Measurements from ENCODE around the gene SKI.

Gene SKI

DNA sequence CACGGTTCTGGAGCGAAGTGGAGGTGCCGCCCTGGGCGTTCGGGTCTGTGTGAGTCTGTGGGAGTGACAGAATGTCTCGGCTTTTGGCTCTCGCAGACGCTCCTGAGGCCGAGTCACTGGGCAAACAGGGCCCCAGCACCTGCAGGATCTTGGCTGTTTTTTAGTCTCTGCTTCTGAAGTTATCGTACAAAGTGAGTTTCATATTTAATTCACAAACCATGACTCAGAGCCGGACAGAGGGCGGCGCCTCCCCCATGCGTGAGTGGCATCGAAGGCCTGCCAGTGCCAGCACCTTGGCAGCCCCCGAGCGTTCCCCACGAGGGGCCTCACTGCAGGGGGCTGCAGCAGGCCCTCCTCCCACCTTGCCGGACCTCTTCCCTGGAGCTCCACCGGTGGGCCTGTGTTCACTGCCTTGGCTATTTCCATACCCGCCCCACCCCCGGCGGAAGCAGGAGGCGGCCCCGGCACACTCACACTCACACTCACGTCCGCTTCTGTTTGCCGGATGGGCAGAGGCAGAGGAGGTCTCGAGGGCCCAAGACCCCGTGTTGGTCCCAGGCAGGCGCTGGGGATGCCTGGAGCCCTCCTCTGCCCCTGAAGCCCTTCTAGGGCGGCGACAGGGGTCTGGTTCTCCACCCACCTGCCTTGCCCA, 106.9 kb downstream of the SKI start:
- no peaks in the 10 kb centered on the region for H3K4me1 ChIP-seq (ENCODE audit: low read length)
- H4K20me1 ChIP-seq (ENCODE audit: insufficient read depth, low read length), result no peaks in the 10 kb centered on the region
- H3K4me2 ChIP-seq (ENCODE audit: low read depth, low read length), result peak overlapping the region; percentile 68; the same call in 1 of the 2 replicates
- no peaks in the 10 kb centered on the region for H3K9me2 ChIP-seq (replicated peaks; ENCODE audit: insufficient read depth, low read length)
- H3K79me2 ChIP-seq (ENCODE audit: low read length), result no peaks in the 10 kb centered on the region
- no peaks in the 10 kb centered on the region for H3K9me3 ChIP-seq (replicated peaks; ENCODE audit: insufficient read depth, low read length)
- H3K4me3 ChIP-seq (ENCODE audit: low read length), result peak overlapping the region; percentile 24; the same call in 1 of the 2 replicates
- no peak overlapping the region for H3K9ac ChIP-seq (ENCODE audit: low read length)
- H2AFZ ChIP-seq (ENCODE audit: low read length), result 0 out of 2 replicates have a peak overlapping the region, but pooled peaks have one; percentile 42
- TF ChIP-seq EZH2phosphoT487 (IDR thresholded peaks at IDR 0.05; ENCODE audit: low read length) (no peak), EZH2 (optimal IDR thresholded peaks at IDR 0.05; ENCODE audit: low read depth, low read length) (no peak)
- TF ChIP-seq, protein P1, sequence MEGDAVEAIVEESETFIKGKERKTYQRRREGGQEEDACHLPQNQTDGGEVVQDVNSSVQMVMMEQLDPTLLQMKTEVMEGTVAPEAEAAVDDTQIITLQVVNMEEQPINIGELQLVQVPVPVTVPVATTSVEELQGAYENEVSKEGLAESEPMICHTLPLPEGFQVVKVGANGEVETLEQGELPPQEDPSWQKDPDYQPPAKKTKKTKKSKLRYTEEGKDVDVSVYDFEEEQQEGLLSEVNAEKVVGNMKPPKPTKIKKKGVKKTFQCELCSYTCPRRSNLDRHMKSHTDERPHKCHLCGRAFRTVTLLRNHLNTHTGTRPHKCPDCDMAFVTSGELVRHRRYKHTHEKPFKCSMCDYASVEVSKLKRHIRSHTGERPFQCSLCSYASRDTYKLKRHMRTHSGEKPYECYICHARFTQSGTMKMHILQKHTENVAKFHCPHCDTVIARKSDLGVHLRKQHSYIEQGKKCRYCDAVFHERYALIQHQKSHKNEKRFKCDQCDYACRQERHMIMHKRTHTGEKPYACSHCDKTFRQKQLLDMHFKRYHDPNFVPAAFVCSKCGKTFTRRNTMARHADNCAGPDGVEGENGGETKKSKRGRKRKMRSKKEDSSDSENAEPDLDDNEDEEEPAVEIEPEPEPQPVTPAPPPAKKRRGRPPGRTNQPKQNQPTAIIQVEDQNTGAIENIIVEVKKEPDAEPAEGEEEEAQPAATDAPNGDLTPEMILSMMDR (IDR thresholded peaks at IDR 0.05; ENCODE audit: low read length), result no peak
- peaks cover 5% of the 10 kb centered on the region for H3F3A ChIP-seq (ENCODE audit: insufficient read depth, low read length)
- no peaks in the 10 kb centered on the region for H3K36me3 ChIP-seq (replicated peaks; ENCODE audit: insufficient read depth, low read length)
- DNase-seq, result peak; percentile 23
- H3K27me3 ChIP-seq (replicated peaks; ENCODE audit: insufficient read depth, low read length), result peaks cover 97% of the 10 kb centered on the region
- no peak overlapping the region for H3K27ac ChIP-seq (ENCODE audit: low read length)

DNA sequence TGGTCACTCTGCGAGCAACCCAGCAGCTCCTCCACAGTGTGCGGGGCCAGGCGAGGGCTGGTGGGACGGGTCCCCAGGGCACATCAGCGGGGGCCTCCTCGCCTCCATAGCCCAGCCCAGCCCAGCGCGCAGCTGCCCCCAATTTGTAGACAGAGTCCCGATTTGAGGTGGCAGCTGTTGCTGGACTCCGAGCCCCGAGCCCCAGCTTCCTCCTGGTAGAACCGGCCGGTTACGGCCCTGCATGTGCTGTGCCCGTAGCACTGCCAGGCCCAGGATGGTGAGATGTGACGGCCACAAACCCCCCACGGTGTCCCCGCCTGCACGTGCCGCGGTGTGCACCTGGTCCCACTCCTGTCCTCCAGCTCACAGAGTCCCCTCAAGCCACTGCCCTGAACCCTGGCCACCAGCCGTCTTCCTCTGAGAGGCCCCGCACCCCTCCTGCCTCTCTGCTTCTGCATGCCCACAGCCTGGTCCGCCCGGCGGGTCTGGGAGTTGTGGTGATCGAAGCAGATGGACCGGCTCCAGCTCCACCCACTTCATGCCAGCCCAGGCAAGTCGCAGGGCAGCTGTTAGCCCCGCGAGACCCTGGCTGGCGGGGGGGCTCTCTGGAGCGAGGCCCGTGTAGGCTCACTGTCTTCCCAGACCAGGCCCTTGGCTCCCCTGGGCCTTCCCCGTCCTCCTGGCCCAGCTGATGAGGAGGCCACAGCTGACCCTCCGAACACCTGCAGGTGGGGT, 107.8 kb downstream of the SKI start:
- Histone ChIP-seq H4K20me1 (ENCODE audit: insufficient read depth, low read length) (no peaks in the 10 kb centered on the region), H3K36me3 (replicated peaks; ENCODE audit: insufficient read depth, low read length) (no peaks in the 10 kb centered on the region), H3K9me3 (replicated peaks; ENCODE audit: insufficient read depth, low read length) (no peaks in the 10 kb centered on the region), H3K4me1 (ENCODE audit: low read length) (no peaks in the 10 kb centered on the region), H2AFZ (ENCODE audit: low read length) (no peak overlapping the region), H3K9ac (ENCODE audit: low read length) (no peak overlapping the region), H3K4me3 (ENCODE audit: low read length) (no peak overlapping the region), H3F3A (ENCODE audit: insufficient read depth, low read length) (peaks cover 5% of the 10 kb centered on the region), H3K9me2 (replicated peaks; ENCODE audit: insufficient read depth, low read length) (no peaks in the 10 kb centered on the region), H3K4me2 (ENCODE audit: low read depth, low read length) (no peak overlapping the region; the same call in 1 of the 2 replicates), H3K27ac (ENCODE audit: low read length) (no peak overlapping the region), H3K27me3 (replicated peaks; ENCODE audit: insufficient read depth, low read length) (peaks cover 97% of the 10 kb centered on the region), H3K79me2 (ENCODE audit: low read length) (no peaks in the 10 kb centered on the region)
- TF ChIP-seq EZH2 (optimal IDR thresholded peaks at IDR 0.05; ENCODE audit: low read depth, low read length), result no peak
- TF ChIP-seq EZH2phosphoT487 (IDR thresholded peaks at IDR 0.05; ENCODE audit: low read length), result no peak
- TF ChIP-seq, protein P1 (IDR thresholded peaks at IDR 0.05; ENCODE audit: low read length), result no peak
- DNase-seq, result no peak

DNA sequence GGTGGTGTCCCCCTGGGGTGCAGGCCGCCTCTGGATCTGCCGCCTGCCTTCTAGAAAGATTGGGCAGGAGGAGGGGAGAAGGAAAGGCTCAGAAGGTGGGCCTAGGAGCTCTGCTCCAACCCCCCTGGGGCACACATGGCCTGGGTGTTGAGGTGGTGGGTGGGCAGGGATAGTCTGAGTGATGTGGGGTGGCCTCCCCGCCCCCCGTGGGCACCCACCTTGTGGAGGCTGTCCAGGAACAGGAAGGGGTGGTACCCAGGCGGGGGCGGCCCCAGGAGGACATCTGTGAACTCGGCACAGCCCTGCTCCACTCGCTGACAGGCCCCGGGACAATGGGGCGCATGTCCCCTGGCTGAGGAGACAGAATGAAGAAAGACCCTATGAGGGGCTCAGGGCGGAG, 108.4 kb downstream of the SKI start:
- no peak for DNase-seq
- no peaks in the 10 kb centered on the region for H3K4me1 ChIP-seq (ENCODE audit: low read length)
- no peak overlapping the region for H3K9ac ChIP-seq (ENCODE audit: low read length)
- peaks cover 97% of the 10 kb centered on the region for H3K27me3 ChIP-seq (replicated peaks; ENCODE audit: insufficient read depth, low read length)
- peaks cover 5% of the 10 kb centered on the region for H3F3A ChIP-seq (ENCODE audit: insufficient read depth, low read length)
- no peak overlapping the region for H2AFZ ChIP-seq (ENCODE audit: low read length)
- H3K4me2 ChIP-seq (ENCODE audit: low read depth, low read length), result no peak overlapping the region
- no peaks in the 10 kb centered on the region for H3K9me2 ChIP-seq (replicated peaks; ENCODE audit: insufficient read depth, low read length)
- no peak for TF ChIP-seq EZH2 (optimal IDR thresholded peaks at IDR 0.05; ENCODE audit: low read depth, low read length)
- H3K79me2 ChIP-seq (ENCODE audit: low read length), result no peaks in the 10 kb centered on the region
- no peaks in the 10 kb centered on the region for H3K9me3 ChIP-seq (replicated peaks; ENCODE audit: insufficient read depth, low read length)
- no peaks in the 10 kb centered on the region for H3K36me3 ChIP-seq (replicated peaks; ENCODE audit: insufficient read depth, low read length)
- H3K27ac ChIP-seq (ENCODE audit: low read length), result no peak overlapping the region
- H3K4me3 ChIP-seq (ENCODE audit: low read length), result no peak overlapping the region
- no peaks in the 10 kb centered on the region for H4K20me1 ChIP-seq (ENCODE audit: insufficient read depth, low read length)

All from MM.1S (cell line).